Esophagus muscularis mucosa (tissue), 4 donors: ENCODE results near the gene PCED1B.

Experiments
- CTCF ChIP-seq, 3 experiments: fragments of 200-600 bp in 2 of 3; fragments of 450-650 bp in 1 of 3; sonication (generic) in 2 of 3; IDR thresholded peaks; one replicate each; pipeline ENCODE4 v1.5.1; 2017 to 2019; ENCODE audit warnings: antibody characterized with exemption in 3 of 3, mild to moderate bottlenecking in 2 of 3, moderate library complexity in 1 of 3
- EP300 ChIP-seq: sonication (generic); formaldehyde crosslinking; IDR thresholded peaks from one replicate; pipeline ENCODE4 v1.6.1; 2017; ENCODE audit warnings: antibody characterized with exemption
- POLR2A ChIP-seq: fragments of 450-650 bp; IDR thresholded peaks from one replicate; pipeline ENCODE4 v1.6.1; 2017; ENCODE audit warnings: antibody characterized with exemption, moderate library complexity, mild to moderate bottlenecking, low read depth
- POLR2AphosphoS5 ChIP-seq, 2 donors: sonication (generic); formaldehyde crosslinking; IDR thresholded peaks; one replicate each; pipeline ENCODE4 v1.6.1; 2017; ENCODE audit warnings: antibody characterized with exemption in 2 of 2

- TF ChIP-seq POLR2A = no peak
- no peak for TF ChIP-seq CTCF (IDR thresholded peaks at IDR 0.05)
- no peak for TF ChIP-seq EP300
- TF ChIP-seq POLR2AphosphoS5 (IDR thresholded peaks at IDR 0.05) = no peak
These were observed 138.8 kb downstream of the PCED1B start for GRCh38 chr12:47218191-47218654.
